Muscle of leg (tissue), 11 donors: Measurements from ENCODE around the gene LTBR. TPM values are rescaled to one million over a fixed set of nuclear protein-coding genes. Genes with fewer than 3 reads are reported as not detected.
A peak's percentile ranks its signal among the peaks of the same experiment; 100 is the strongest.

Experiments
- DNase-seq: peaks from one replicate; pipeline ENCODE4 v3.0.0; 2013
- H3K27ac ChIP-seq: one replicate; pipeline ENCODE4 v1.5.1; 2013; ENCODE audit warnings: mild to moderate bottlenecking, low read length, control low read depth
- H3K27me3 ChIP-seq: one replicate; pipeline ENCODE4 v1.6.1; 2013; ENCODE audit warnings: low read length; ENCODE audit not compliant: control insufficient read depth, insufficient read depth
- H3K36me3 ChIP-seq: one replicate; pipeline ENCODE4 v1.6.1; 2013; ENCODE audit warnings: low read length; ENCODE audit not compliant: control insufficient read depth, insufficient read depth
- H3K4me1 ChIP-seq: one replicate; pipeline ENCODE4 v1.6.1; 2013; ENCODE audit warnings: low read length; ENCODE audit not compliant: control insufficient read depth, insufficient read depth
- H3K4me3 ChIP-seq: one replicate; pipeline ENCODE4 v1.5.1; 2013; ENCODE audit warnings: low read length, control low read depth
- H3K9me3 ChIP-seq: replicated peaks from 2 replicates; pipeline ENCODE4 v1.6.1; 2013; ENCODE audit warnings: low read depth, low read length; ENCODE audit not compliant: control insufficient read depth
- WGBS: methylation state at CpG from one replicate; pipeline ENCODE4 v1.1.5; 2013; ENCODE audit warnings: missing lambda C conversion rate; ENCODE audit not compliant: insufficient coverage; 5-methylcytosine and 5-hydroxymethylcytosine counted together
- polyA plus RNA-seq, 8 donors: library from polyadenylated mRNA; unstranded; fragments of 120-200 nt; gene quantifications; one replicate each; pipeline versions ENCODE4 v1.2.1 to v1.2.3, GENCODE V29; 2013; ENCODE audit warnings: inconsistent platforms in 1 of 8, low replicate concordance in 1 of 8; ENCODE audit not compliant: insufficient read length in 8 of 8, insufficient read depth in 1 of 8
- total RNA-seq: library from RNA; stranded (reverse); fragments of 120-200 nt; gene quantifications from one replicate; pipeline ENCODE4 v1.2.4, GENCODE V29; 2013

Gene LTBR
- total and polyA plus RNA-seq, 9 donors = 32.9 to 48.2 (median 39.0) TPM

DNA sequence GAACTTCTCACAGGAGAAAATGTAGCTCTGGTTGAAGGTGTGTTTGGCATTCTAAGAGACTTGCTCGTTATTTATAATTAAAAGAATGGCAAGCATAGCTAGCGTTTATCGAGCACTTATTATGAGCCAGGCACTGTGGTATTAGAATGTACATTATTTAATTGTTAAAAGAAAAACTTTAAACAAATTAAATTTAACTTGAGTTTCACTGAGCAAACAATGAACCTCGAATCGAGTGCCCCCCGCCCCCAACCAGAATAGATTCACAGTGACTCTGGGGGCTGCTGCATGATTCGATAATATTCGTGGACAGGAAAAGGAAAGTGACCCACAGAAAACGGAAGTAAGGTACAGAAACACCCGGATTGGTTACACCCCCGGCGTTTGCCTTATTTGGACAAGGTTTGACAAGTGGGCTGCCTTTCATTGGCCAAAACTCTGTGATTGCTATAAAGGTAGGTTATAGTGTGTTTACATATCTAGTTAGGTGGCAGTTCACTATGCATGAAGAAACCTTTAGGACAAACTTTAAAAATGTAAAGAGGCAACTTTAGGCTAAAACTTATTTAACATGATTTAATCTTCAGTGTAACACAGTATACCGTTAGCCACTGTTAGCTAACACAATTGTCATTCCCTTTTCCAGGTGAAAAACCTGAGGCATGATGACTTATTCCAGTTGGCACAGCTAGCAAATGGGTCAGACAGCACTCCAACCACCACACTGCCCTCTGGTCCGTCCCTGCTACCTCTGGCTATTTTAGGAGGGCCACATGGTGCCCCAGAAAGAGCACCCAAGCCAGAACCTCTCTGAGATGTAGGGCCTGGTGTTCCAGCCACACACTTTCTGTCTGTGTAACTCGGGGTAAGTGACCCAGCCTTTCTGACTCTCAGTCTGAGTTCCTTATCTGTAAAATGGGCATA, 15.7 kb upstream of the LTBR start:
- H3K4me3 ChIP-seq = no peak overlapping the region
- H3K27me3 ChIP-seq = no peaks in the 10 kb centered on the region
- H3K4me1 ChIP-seq = peaks cover 6% of the 10 kb centered on the region
- no peaks in the 10 kb centered on the region for H3K9me3 ChIP-seq
- 78% methylated on average over 8 of the region's 15 CpGs for WGBS
- H3K27ac ChIP-seq = no peak overlapping the region
- DNase-seq = no peak
- no peaks in the 10 kb centered on the region for H3K36me3 ChIP-seq

- Histone ChIP-seq H3K4me1 (no peaks in the 10 kb centered on the region), H3K27me3 (no peaks in the 10 kb centered on the region), H3K36me3 (no peaks in the 10 kb centered on the region), H3K27ac (no peak overlapping the region), H3K9me3 (no peaks in the 10 kb centered on the region), H3K4me3 (no peak overlapping the region)
- 78% methylated on average over 9 of the region's 9 CpGs for WGBS
- DNase-seq = no peak
Measured at GRCh38 chr12:6368906-6369525, 14.9 kb upstream of the LTBR start.

- H3K27me3 ChIP-seq = no peaks in the 10 kb centered on the region
- no peaks in the 10 kb centered on the region for H3K4me1 ChIP-seq
- DNase-seq = no peak
- no peaks in the 10 kb centered on the region for H3K9me3 ChIP-seq
- no peak overlapping the region for H3K27ac ChIP-seq
- no peak overlapping the region for H3K4me3 ChIP-seq
- 60% methylated on average over 3 of the region's 9 CpGs for WGBS
- no peaks in the 10 kb centered on the region for H3K36me3 ChIP-seq
Measured at GRCh38 chr12:6369916-6370575, 13.9 kb upstream of the LTBR start.

DNA sequence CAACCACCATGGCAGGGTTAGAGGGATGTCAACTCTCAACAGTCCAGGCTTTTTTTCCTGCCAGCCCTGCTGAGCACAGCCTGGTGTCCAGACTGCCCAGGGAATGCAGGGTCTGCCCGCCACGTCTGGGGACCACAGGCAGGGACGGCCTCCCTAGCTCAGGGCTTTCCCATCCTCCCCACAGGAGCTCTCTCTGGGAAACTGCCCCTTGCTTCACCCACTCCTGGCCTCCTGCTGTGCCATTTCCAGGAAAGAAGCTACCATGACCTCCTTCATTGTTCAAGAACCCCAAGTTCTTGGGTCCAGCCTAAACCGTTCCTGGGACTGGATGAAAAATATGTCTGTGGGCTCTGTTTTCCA, 13.4 kb upstream of the LTBR start:
- no peak for DNase-seq
- whole genome bisulfite sequencing = 83% methylated on average over 3 of the region's 4 CpGs
- Histone ChIP-seq H3K9me3 (no peaks in the 10 kb centered on the region), H3K4me1 (peaks cover under 1% of the 10 kb centered on the region), H3K4me3 (no peak overlapping the region), H3K36me3 (no peaks in the 10 kb centered on the region), H3K27me3 (no peaks in the 10 kb centered on the region), H3K27ac (no peak overlapping the region)

DNA sequence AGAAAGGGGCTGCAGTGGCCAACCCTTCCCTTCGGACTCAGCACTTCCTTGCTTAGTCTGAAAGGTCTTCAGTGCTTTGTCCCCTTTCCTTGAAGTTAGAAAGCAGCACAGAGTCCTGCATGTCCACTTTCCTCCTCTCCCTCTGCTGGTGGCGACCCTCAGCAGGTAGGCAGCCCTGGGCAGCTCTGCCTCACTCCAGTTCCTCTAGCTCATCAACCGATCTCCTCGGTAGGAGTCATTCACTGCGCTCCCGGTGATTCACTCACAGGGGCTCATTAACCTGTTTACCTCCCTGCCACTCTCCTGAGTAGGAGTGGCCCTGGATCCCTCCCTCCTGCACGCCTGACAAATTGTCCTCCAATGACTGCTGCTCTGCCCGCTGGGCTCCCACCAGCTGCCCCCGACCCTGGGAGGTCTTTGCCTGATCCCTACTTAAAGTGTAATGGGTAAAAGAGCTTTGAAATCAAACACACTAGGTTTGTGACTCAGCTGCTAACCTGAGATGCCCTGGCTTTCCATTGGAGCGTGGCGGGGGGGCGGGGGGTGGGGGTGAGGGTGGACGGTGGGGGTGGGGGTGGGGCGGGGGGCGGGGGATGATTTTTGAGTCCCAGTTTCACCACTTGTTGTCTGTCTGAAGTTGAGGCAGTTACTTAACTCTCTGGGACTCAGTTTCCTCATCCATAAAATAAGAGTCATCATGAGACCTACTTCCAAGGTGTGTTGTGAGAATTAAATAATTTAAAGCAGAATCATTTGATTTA, 12.8 kb upstream of the LTBR start:
- Histone ChIP-seq H3K4me1 (peaks cover 6% of the 10 kb centered on the region), H3K36me3 (no peaks in the 10 kb centered on the region), H3K27ac (no peak overlapping the region), H3K4me3 (no peak overlapping the region), H3K27me3 (no peaks in the 10 kb centered on the region), H3K9me3 (no peaks in the 10 kb centered on the region)
- 67% methylated on average over 7 of the region's 15 CpGs for WGBS
- DNase-seq = no peak

DNA sequence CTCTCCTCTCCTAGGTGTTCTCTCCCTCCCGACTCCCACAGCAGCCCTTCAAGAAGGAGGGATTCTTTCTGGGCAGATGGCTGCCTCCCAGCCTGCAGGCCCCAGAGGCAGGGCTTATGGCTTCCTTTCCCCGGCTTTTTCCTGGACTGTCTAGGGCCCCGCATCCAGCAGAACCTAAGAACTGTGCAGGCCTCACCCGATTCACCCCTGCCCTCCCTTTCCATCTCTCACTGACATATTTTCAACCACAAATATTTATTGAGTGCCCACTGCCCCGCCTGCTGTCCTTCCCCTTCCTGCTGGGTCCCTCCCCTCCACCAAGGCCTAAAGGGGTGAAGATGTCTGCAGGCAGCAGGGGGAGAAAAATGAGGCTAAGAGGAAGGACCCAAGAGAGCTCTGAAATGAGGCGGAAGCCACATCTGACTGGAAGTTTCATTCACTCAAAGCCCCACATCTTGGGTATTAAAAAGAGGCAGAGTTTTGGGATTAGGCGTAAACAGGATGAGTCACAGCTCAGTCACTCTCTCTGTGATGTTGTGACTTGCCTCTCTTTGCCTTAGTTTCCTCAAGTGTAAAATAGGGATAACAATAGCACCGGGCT, 11.5 kb upstream of the LTBR start:
- no peak for DNase-seq
- H3K36me3 ChIP-seq = no peaks in the 10 kb centered on the region
- peak overlapping the region; percentile 32 for H3K27ac ChIP-seq
- H3K27me3 ChIP-seq = no peaks in the 10 kb centered on the region
- no peak overlapping the region for H3K4me3 ChIP-seq
- H3K9me3 ChIP-seq = no peaks in the 10 kb centered on the region
- WGBS = 10% methylated on average over 4 of the region's 8 CpGs
- H3K4me1 ChIP-seq = peaks cover 15% of the 10 kb centered on the region

DNA sequence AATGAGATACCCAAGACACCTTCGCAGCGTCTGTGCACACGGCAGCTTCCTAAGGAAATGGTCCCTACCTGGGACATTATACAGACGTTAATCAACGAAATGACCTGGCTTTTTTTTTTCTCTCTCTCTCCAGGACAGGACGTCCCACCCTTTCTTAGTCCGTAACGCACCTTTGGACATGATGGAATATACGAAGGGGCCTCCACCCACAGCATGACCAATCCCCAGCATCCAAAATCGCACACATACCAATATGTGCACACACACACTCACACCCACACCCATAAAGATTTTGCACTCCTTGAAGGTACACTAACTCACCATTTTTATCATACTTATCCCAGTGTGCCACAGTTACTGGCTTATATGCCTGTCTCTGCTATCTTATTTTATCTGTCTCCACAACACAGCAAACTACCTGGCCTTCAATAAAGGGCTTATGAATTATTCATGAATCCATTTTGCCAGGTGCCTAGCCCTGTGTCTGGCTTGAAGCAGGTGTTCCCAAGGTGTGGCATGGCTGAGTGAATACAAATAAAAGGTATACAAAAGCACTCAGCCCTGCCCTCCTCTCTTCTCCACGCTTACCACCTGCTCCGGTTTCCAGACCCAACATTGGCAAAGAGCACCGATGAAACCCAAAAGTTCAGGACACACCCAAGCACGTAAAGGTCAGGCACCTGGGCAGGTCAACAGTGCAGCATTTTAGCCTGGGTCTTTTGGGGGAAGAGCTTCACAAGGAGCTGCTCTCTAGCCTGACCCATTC, 10.8 kb upstream of the LTBR start:
- Histone ChIP-seq H3K4me1 (peaks cover 15% of the 10 kb centered on the region), H3K9me3 (no peaks in the 10 kb centered on the region), H3K27me3 (no peaks in the 10 kb centered on the region), H3K36me3 (no peaks in the 10 kb centered on the region), H3K27ac (no peak overlapping the region), H3K4me3 (no peak overlapping the region)
- no peak for DNase-seq
- 71% methylated on average over 8 of the region's 14 CpGs for WGBS

GRCh38 chr12:6374028-6374785, 9.8 kb upstream of the LTBR start:
- Histone ChIP-seq H3K27me3 (no peaks in the 10 kb centered on the region), H3K4me3 (no peak overlapping the region), H3K4me1 (peaks cover 15% of the 10 kb centered on the region), H3K9me3 (no peaks in the 10 kb centered on the region), H3K27ac (no peak overlapping the region), H3K36me3 (no peaks in the 10 kb centered on the region)
- 78% methylated on average over 22 of the region's 24 CpGs for WGBS
- no peak for DNase-seq

DNA sequence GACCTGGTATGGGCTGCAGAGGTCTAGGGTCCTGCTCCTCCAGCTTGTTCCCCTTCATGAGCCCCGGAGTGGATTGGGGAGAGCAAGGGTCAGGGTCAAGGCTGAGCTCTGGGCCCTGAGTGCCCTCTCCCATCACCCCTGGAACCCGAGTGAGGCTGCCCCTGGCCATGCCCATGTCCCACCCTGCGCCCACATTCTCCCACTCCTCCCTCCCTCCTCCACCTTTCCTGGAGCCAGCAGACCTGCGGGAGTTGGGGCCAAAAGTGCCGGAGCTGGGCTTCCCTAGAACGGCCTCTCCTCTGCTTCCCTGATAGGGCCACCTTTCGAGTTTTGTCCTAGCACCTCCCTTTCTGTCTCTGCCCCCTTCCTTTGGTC, 9.2 kb upstream of the LTBR start:
- Histone ChIP-seq H3K4me1 (peaks cover 15% of the 10 kb centered on the region), H3K36me3 (no peaks in the 10 kb centered on the region), H3K9me3 (no peaks in the 10 kb centered on the region), H3K4me3 (no peak overlapping the region), H3K27me3 (no peaks in the 10 kb centered on the region), H3K27ac (no peak overlapping the region)
- no peak for DNase-seq
- 59% methylated on average over 6 of the region's 7 CpGs for WGBS
